ENCODE data around the gene HOTAIR.
A peak's percentile ranks its signal among the peaks of the same experiment; 100 is the strongest.

The HOTAIR gene

GRCh38 chr12:54010972-54011664 lies 36.4 kb upstream of the HOTAIR start:
- TF ChIP-seq, protein P1, sequence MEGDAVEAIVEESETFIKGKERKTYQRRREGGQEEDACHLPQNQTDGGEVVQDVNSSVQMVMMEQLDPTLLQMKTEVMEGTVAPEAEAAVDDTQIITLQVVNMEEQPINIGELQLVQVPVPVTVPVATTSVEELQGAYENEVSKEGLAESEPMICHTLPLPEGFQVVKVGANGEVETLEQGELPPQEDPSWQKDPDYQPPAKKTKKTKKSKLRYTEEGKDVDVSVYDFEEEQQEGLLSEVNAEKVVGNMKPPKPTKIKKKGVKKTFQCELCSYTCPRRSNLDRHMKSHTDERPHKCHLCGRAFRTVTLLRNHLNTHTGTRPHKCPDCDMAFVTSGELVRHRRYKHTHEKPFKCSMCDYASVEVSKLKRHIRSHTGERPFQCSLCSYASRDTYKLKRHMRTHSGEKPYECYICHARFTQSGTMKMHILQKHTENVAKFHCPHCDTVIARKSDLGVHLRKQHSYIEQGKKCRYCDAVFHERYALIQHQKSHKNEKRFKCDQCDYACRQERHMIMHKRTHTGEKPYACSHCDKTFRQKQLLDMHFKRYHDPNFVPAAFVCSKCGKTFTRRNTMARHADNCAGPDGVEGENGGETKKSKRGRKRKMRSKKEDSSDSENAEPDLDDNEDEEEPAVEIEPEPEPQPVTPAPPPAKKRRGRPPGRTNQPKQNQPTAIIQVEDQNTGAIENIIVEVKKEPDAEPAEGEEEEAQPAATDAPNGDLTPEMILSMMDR (IDR thresholded peaks at IDR 0.05; ENCODE audit: control insufficient read depth, insufficient read depth, low read depth, low read length, missing control alignments) = no peak
- H3K4me3 ChIP-seq (ENCODE audit: control insufficient read depth, low read depth, low read length) = no peak overlapping the region
- DNase-seq (ENCODE audit: low read depth) = no peak

DNA sequence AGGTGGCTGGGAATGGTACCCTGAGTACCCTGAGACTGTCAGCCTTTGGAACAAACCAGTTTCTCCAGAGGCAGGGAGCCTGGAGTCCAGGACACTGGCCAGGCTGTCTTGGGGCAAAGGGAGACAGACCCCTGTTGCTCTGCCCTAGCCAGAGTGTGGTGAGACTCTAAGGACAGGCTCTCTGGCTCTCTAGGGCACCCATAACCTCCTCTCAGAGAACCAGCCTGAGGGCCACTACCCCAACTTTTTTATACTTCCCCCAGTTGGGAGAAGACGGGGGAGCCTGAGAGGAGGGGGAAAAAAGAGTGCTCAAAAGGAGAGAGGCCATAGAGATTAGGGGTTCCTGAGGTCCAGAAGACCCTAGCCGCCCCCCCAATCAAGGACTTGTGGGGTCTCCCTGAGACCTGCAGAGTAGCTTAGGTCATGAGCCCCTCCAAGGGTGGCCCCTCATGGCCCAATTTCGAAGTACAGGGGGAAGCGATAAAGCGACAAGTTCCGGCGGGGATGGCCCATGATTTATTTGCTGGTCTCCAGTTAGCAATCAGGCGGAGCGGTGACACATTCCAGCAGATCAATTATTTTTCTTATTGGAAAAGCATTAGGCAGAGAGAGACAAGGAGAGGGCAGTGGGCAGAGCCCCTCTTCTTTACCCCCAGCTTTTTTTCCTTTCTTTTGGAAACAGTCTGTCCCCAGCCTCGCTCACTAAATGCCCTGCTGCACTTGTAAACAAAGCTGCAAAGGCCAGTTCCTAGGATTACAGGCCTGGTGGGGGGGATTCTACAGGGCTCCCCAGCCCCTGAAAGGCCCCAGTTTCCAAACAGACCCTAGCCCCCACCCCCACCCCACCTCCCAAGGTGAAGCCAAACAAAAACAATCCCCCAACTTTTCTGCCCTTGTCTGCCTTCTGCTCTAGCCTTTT lies 35.6 kb upstream of the HOTAIR start:
- TF ChIP-seq, protein P1 (IDR thresholded peaks at IDR 0.05; ENCODE audit: control insufficient read depth, insufficient read depth, low read depth, low read length, missing control alignments) = no peak
- DNase-seq (ENCODE audit: low read depth) = no peak
- peak overlapping the region; percentile 46 for H3K4me3 ChIP-seq (ENCODE audit: control insufficient read depth, low read depth, low read length)

DNA sequence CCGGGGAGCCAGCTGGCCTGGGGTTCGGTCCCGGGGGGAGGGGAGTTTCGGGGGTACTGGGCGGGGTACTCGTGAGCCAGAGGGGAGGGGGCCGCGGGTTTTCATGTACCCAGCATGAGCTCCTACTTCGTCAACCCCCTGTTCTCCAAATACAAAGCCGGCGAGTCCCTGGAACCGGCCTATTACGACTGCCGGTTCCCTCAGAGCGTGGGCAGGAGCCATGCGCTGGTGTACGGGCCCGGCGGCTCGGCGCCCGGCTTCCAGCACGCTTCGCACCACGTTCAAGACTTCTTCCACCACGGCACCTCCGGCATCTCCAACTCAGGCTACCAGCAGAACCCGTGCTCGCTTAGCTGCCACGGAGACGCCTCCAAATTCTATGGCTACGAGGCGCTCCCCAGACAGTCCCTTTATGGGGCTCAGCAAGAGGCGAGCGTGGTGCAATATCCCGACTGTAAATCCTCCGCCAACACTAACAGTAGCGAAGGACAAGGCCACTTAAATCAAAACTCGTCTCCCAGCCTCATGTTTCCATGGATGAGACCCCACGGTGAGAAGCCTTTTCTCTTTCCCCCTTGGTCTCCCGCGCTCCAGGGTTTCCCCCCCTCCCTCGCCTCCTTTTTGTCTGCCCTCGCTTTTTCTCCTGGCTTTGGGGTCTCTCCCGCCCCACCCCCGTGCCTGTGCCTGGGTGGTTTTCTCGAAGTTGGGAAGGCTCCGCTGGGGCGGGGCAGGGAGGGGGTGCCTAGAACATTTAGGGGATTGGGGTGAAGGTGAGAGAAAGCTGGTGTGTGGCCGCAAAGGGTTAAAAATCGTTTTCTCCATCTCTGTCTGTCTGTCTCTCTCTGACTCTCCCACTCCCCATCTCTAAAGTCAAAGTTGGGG lies 34.7 kb upstream of the HOTAIR start:
- peak overlapping the region; percentile 46 for H3K4me3 ChIP-seq (ENCODE audit: control insufficient read depth, low read depth, low read length)
- TF ChIP-seq, protein P1 (IDR thresholded peaks at IDR 0.05; ENCODE audit: control insufficient read depth, insufficient read depth, low read depth, low read length, missing control alignments) = no peak

DNA sequence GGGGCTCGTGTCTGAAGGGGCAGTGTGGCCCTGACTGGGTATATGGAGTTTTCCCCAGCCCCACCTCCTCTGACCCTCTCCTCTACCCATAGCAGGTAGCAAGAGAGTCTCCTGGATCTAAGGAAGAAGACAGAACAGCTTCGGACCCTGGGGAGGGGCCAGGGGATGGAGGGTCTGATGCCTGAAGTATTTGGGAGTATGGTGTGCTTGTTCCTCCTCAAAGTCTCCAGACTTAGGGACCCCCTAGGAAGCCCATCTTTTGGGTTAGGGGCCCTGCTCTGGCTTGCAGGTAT lies 33.5 kb upstream of the HOTAIR start:
- H3K4me3 ChIP-seq (ENCODE audit: control insufficient read depth, low read depth, low read length) = no peak overlapping the region
- no peak for DNase-seq (ENCODE audit: low read depth)
- TF ChIP-seq, protein P1 (IDR thresholded peaks at IDR 0.05; ENCODE audit: control insufficient read depth, insufficient read depth, low read depth, low read length, missing control alignments) = no peak

More for the DNA sequence above, 34.7 kb upstream of the HOTAIR start:
- no peak for DNase-seq (ENCODE audit: low read depth)

DNA sequence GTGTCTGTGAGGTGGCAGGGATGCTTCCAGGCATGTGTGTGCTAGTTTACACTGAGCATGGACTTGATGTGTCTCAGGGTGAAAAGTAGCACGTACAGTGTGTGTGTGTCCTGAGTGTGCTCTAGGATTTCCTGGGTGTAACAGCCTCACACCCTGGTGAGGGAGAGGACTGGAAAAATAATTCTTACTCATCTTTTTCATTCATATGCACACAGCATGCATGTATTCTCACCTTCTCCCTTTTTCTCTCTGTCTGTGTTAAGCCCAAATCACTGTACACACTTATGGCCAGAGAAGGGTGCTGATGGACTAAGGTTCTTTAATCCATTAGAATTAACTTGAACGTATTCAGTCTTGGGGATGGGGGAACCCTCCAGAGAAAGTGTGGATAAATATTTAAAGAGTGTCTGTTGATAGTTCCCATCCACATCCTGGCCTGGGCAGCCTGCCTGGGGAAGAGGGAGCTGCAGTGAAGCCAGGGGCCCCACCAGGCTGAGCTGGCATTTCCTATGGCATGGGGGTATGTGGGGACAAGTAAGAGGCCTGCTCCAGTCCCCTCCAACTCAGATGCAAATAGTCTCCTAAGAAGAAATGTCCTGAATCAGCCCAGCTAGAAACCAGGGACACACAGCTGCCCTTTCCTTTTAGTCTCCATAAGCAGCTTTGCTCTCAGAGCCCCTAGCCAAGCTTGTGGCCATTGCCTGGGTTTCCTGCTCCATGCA lies 32.9 kb upstream of the HOTAIR start:
- TF ChIP-seq, protein P1 (IDR thresholded peaks at IDR 0.05; ENCODE audit: control insufficient read depth, insufficient read depth, low read depth, low read length, missing control alignments) = no peak
- DNase-seq (ENCODE audit: low read depth) = no peak
- no peak overlapping the region for H3K4me3 ChIP-seq (ENCODE audit: control insufficient read depth, low read depth, low read length)

Data from AG09309 (cell line).